Skeletal muscle satellite cell (primary cell): ENCODE results near the gene PLEKHG7.
A peak's percentile ranks its signal among the peaks of the same experiment; 100 is the strongest.
"Not testable (repeated sequence)": the region's sequence is repeated elsewhere in the genome, so short reads cannot be mapped to it uniquely, and the experiment has no call there.

ENCODE experiments used
- H3K27me3 ChIP-seq: 2 replicates; pipeline ENCODE4 v1.7.0; 2013; ENCODE audit warnings: low read length; ENCODE audit not compliant: control insufficient read depth, insufficient read depth
- H3K36me3 ChIP-seq: 2 replicates; pipeline ENCODE4 v1.7.0; 2013; ENCODE audit warnings: mild to moderate bottlenecking, control low read depth, low read length; ENCODE audit not compliant: insufficient read depth
- H3K4me1 ChIP-seq: 2 replicates; pipeline ENCODE4 v1.7.0; 2013; ENCODE audit warnings: low read length; ENCODE audit not compliant: control insufficient read depth, insufficient read depth
- H3K4me2 ChIP-seq: 2 replicates; pipeline ENCODE4 v1.7.0; 2013; ENCODE audit warnings: mild to moderate bottlenecking, low read length
- H3K4me3 ChIP-seq: 2 replicates; pipeline ENCODE4 v1.7.0; 2013; ENCODE audit warnings: low read length
- H3K9ac ChIP-seq: 2 replicates; pipeline ENCODE4 v1.7.0; 2013; ENCODE audit warnings: mild to moderate bottlenecking, low read depth, low read length, moderate library complexity
- H3K9me3 ChIP-seq: replicated peaks from 2 replicates; pipeline ENCODE4 v1.7.0; 2013; ENCODE audit warnings: mild to moderate bottlenecking, control low read depth, low read length

PLEKHG7 gene

GRCh38 chr12:92733661-92734060 is 30.9 kb downstream of the PLEKHG7 start:
- H3K4me2 ChIP-seq: no peak overlapping the region
- H3K27me3 ChIP-seq: no peaks in the 10 kb centered on the region
- H3K36me3 ChIP-seq: no peaks in the 10 kb centered on the region
- no peak overlapping the region for H3K4me3 ChIP-seq
- H3K9ac ChIP-seq: no peak overlapping the region
- H3K9me3 ChIP-seq: no peaks in the 10 kb centered on the region
- H3K4me1 ChIP-seq: peaks cover 16% of the 10 kb centered on the region

- H3K9ac ChIP-seq: peak overlapping the region; percentile 49
- H3K4me3 ChIP-seq: peak overlapping the region; percentile 57
- H3K36me3 ChIP-seq: no peaks in the 10 kb centered on the region
- peak overlapping the region; percentile 79 for H3K4me2 ChIP-seq
- H3K27me3 ChIP-seq: no peaks in the 10 kb centered on the region
- H3K9me3 ChIP-seq: no peaks in the 10 kb centered on the region
- peaks cover 16% of the 10 kb centered on the region for H3K4me1 ChIP-seq
These were observed 32.4 kb downstream of the PLEKHG7 start for GRCh38 chr12:92735131-92735721.

- no peaks in the 10 kb centered on the region for H3K36me3 ChIP-seq
- no peak overlapping the region for H3K4me3 ChIP-seq
- H3K4me2 ChIP-seq: no peak overlapping the region
- no peaks in the 10 kb centered on the region for H3K9me3 ChIP-seq
- no peak overlapping the region for H3K9ac ChIP-seq
- no peaks in the 10 kb centered on the region for H3K27me3 ChIP-seq
- peaks cover 16% of the 10 kb centered on the region for H3K4me1 ChIP-seq
These were observed 33.8 kb downstream of the PLEKHG7 start for GRCh38 chr12:92736605-92737004.

GRCh38 chr12:92737855-92738850 is 35.4 kb downstream of the PLEKHG7 start:
- H3K4me1 ChIP-seq: peaks cover 16% of the 10 kb centered on the region
- no peaks in the 10 kb centered on the region for H3K36me3 ChIP-seq
- H3K27me3 ChIP-seq: no peaks in the 10 kb centered on the region
- H3K9me3 ChIP-seq: no peaks in the 10 kb centered on the region
- H3K4me3 ChIP-seq: no peak overlapping the region
- H3K4me2 ChIP-seq: no peak overlapping the region
- H3K9ac ChIP-seq: no peak overlapping the region

GRCh38 chr12:92739113-92739512 is 36.3 kb downstream of the PLEKHG7 start:
- H3K4me1 ChIP-seq: peaks cover 16% of the 10 kb centered on the region
- no peak overlapping the region for H3K9ac ChIP-seq
- no peaks in the 10 kb centered on the region for H3K27me3 ChIP-seq
- H3K36me3 ChIP-seq: no peaks in the 10 kb centered on the region
- no peak overlapping the region for H3K4me2 ChIP-seq
- no peaks in the 10 kb centered on the region for H3K9me3 ChIP-seq
- H3K4me3 ChIP-seq: no peak overlapping the region

GRCh38 chr12:92740411-92740810 is 37.6 kb downstream of the PLEKHG7 start:
- Histone ChIP-seq H3K27me3 (no peaks in the 10 kb centered on the region), H3K9me3 (no peaks in the 10 kb centered on the region), H3K9ac (no peak overlapping the region), H3K4me1 (peaks cover 7% of the 10 kb centered on the region), H3K36me3 (no peaks in the 10 kb centered on the region), H3K4me3 (no peak overlapping the region), H3K4me2 (no peak overlapping the region)

- Histone ChIP-seq H3K36me3 (no peaks in the 10 kb centered on the region), H3K9ac (no peak overlapping the region), H3K9me3 (no peaks in the 10 kb centered on the region), H3K4me1 (peaks cover 19% of the 10 kb centered on the region), H3K27me3 (no peaks in the 10 kb centered on the region), H3K4me2 (no peak overlapping the region), H3K4me3 (no peak overlapping the region)
These were observed 40.2 kb downstream of the PLEKHG7 start for GRCh38 chr12:92743026-92743425.

GRCh38 chr12:92745856-92746550 is 43.2 kb downstream of the PLEKHG7 start:
- peaks cover 19% of the 10 kb centered on the region for H3K4me1 ChIP-seq
- H3K9me3 ChIP-seq: no peaks in the 10 kb centered on the region
- no peak overlapping the region for H3K4me3 ChIP-seq
- H3K36me3 ChIP-seq: no peaks in the 10 kb centered on the region
- peak overlapping the region; percentile 59 for H3K4me2 ChIP-seq
- peak overlapping the region; percentile 48 for H3K9ac ChIP-seq
- no peaks in the 10 kb centered on the region for H3K27me3 ChIP-seq

- Histone ChIP-seq H3K9ac (no peak overlapping the region), H3K4me3 (no peak overlapping the region), H3K9me3 (no peaks in the 10 kb centered on the region), H3K4me1 (peaks cover 19% of the 10 kb centered on the region), H3K36me3 (no peaks in the 10 kb centered on the region), H3K27me3 (no peaks in the 10 kb centered on the region), H3K4me2 (no peak overlapping the region)
These were observed 44.4 kb downstream of the PLEKHG7 start for GRCh38 chr12:92747151-92747550.

- H3K27me3 ChIP-seq, H3K36me3 ChIP-seq, H3K9ac ChIP-seq, H3K4me2 ChIP-seq, H3K9me3 ChIP-seq, H3K4me3 ChIP-seq: not testable (repeated sequence)
- H3K4me1 ChIP-seq: peaks cover 22% of the 10 kb centered on the region
These were observed 46.9 kb downstream of the PLEKHG7 start for GRCh38 chr12:92749691-92750090.
